Heart right ventricle (tissue), 16 donors: ENCODE results near the gene RHBG. TPM values are rescaled to one million over a fixed set of nuclear protein-coding genes. Genes with fewer than 3 reads are reported as not detected.
A peak's percentile ranks its signal among the peaks of the same experiment; 100 is the strongest.
"Not testable (repeated sequence)": the region's sequence is repeated elsewhere in the genome, so short reads cannot be mapped to it uniquely, and the experiment has no call there.

ENCODE experiments used
- ATAC-seq, 8 donors: fragments of 200-7000 bp; cut with Tn5 transposase; one replicate each; pipeline ENCODE4 v1.9.1; 2020; ENCODE audit warnings: mild to moderate bottlenecking in 8 of 8, moderate library complexity in 8 of 8, moderate number of reproducible peaks in 1 of 8
- DNase-seq, 2 donors: peaks; one replicate each; pipeline ENCODE4 v3.0.0-alpha.2; 2020
- H3K27ac ChIP-seq, 10 donors: fragments of 200-600 bp; sonication (generic) in 2 of 10; one replicate each; pipeline versions ENCODE4 v1.5.0 to v1.8.0; 2020 to 2022; ENCODE audit warnings: mild to moderate bottlenecking in 3 of 10
- H3K27me3 ChIP-seq, 7 donors: fragments of 200-600 bp; one replicate each; pipeline ENCODE4 v1.8.0; 2021 to 2022; ENCODE audit warnings: mild to moderate bottlenecking in 2 of 7
- H3K36me3 ChIP-seq, 9 donors: fragments of 200-600 bp; sonication (generic) in 1 of 9; one replicate each; pipeline versions ENCODE4 v1.5.0 to v1.8.0; 2020 to 2022; ENCODE audit warnings: mild to moderate bottlenecking in 2 of 9
- H3K4me1 ChIP-seq, 9 donors: fragments of 200-600 bp; sonication (generic) in 1 of 9; one replicate each; pipeline versions ENCODE4 v1.5.0 to v1.8.0; 2020 to 2022; ENCODE audit warnings: mild to moderate bottlenecking in 4 of 9
- H3K4me3 ChIP-seq, 10 donors: fragments of 200-600 bp; sonication (generic) in 2 of 10; one replicate each; pipeline versions ENCODE4 v1.5.0 to v1.8.0; 2020 to 2022; ENCODE audit warnings: mild to moderate bottlenecking in 7 of 10, moderate library complexity in 2 of 10
- H3K9me3 ChIP-seq, 11 donors: fragments of 200-600 bp in 10 of 11; sonication (generic) in 2 of 11; one replicate each; pipeline versions ENCODE4 v1.5.0 to v1.8.0; 2013 to 2022; ENCODE audit warnings: mild to moderate bottlenecking in 2 of 11, control low read depth in 1 of 11, moderate library complexity in 1 of 11
- CTCF ChIP-seq, 9 donors: fragments of 200-600 bp; sonication (generic) in 2 of 9; IDR thresholded peaks; one replicate each; pipeline versions ENCODE4 v1.5.0 to v1.8.0; 2021 to 2022; ENCODE audit warnings: antibody characterized with exemption in 9 of 9, mild to moderate bottlenecking in 5 of 9, moderate library complexity in 1 of 9
- WGBS, 2 donors: extraction: QIAGEN DNeasy Blood & Tissue Kit; methylation state at CpG; one replicate each; pipeline ENCODE4 v1.1.7; 2013; ENCODE audit warnings: inconsistent platforms in 1 of 2; 5-methylcytosine and 5-hydroxymethylcytosine counted together
- intact Hi-C, 10 donors: fragments of 100-400 bp; cut with DNase I; formaldehyde crosslinking; loops; one replicate each; pipeline versions ENCODE4 v1.11.1 to v1.14.2; 2022
- polyA plus RNA-seq, 2 donors: library from polyadenylated mRNA; stranded (reverse); fragments of 200-250 nt; gene quantifications; one replicate each; pipeline ENCODE4 v1.2.3, GENCODE V29; 2013
- total RNA-seq, 10 donors: library from RNA; stranded (reverse); fragmentation: NEBNext Ultra II Directional in 3 of 10; extraction: Animal tissue kit (Norgen Biotek cat#: 25700) in 3 of 10; gene quantifications; one replicate each; pipeline versions ENCODE4 v1.2.1 to v1.2.4, GENCODE V29; 2021 to 2023
- donor health status: Arrhythmogenic right ventricular cardiomyopathy.
- donor health status: ischemic (EF 13 %, LVEDD 7.1; RV severe dilation, severe dysfunction).
- donor health status: healthy with polysubstance abuse.
- donor health status: DM: no; HTN: yes; CAD: no.
- donor health status: DM: no; HTN: no; CAD: no.
- donor health status: ischemic (EF 25% LVEDD 6.9; RV normal size, moderate dysfunction).
- donor health status: ischemic (EF 25% LVEDD 5.7; RV mildly dilated, moderate dysfunction).
- donor health status: healthy.
- donor health status: DM: yes; HTN: yes; CAD: no.
- donor health status: Ischemic cardiomyopathy.
- donor health status: ischemic (EF 35%, LVEDD 5.7; RV mildly dilated, moderate dysfunction).
- donor health status: nonischemic (EF 11% LVEDD 7.7; RV severe dilation, severe dysfunction).
- donor health status: DM: yes; HTN: yes; CAD: no.
- donor health status: PGD.
- donor health status: ischemic (EF 29% LVEDD 5.4; RV normal size, mild dysfunction).
- donor health status: nonischemic (EF 23%, LVEDD 6.1; RV moderate dilation, normal function).

Gene RHBG
- total and polyA plus RNA-seq, 12 donors: not detected

- Histone ChIP-seq H3K4me1 (peaks cover 0 to 13% (median 7%) of the 10 kb centered on the region in 9 donors), H3K36me3 (no peaks in the 10 kb centered on the region), H3K27ac (no peak overlapping the region), H3K9me3 (no peaks in the 10 kb centered on the region), H3K4me3 (no peak overlapping the region), H3K27me3 (peaks cover 0 to 53% (median 36%) of the 10 kb centered on the region in 7 donors)
- TF ChIP-seq CTCF (IDR thresholded peaks at IDR 0.05): no peak
- WGBS, 2 donors: 85 to 89% methylated on average over 5 of the region's 5 CpGs
- DNase-seq: no peak
- intact Hi-C loops: no loop called here
- no peak for ATAC-seq
These were observed 2.4 kb upstream of the RHBG start for GRCh38 chr1:156366378-156367166.

- no peak for TF ChIP-seq CTCF (IDR thresholded peaks at IDR 0.05)
These were observed 1.4 kb upstream of the RHBG start for GRCh38 chr1:156367383-156368156.

GRCh38 chr1:156368157-156368658, 803 bp upstream of the RHBG start:
- ATAC-seq (no peak), DNase-seq (no peak)
- intact Hi-C loops: no loop called here
- Histone ChIP-seq H3K27ac (no peak overlapping the region), H3K9me3 (no peaks in the 10 kb centered on the region), H3K36me3 (no peaks in the 10 kb centered on the region), H3K4me3 (no peak overlapping the region), H3K4me1 (peaks cover 0 to 18% (median 7%) of the 10 kb centered on the region in 9 donors), H3K27me3 (peaks cover 0 to 49% (median 38%) of the 10 kb centered on the region in 7 donors)
- 90 to 92% methylated on average over 7 of the region's 7 CpGs for WGBS, 2 donors
- no peak for TF ChIP-seq CTCF (IDR thresholded peaks at IDR 0.05)

More at GRCh38 chr1:156367383-156368156, 1.4 kb upstream of the RHBG start:
- DNase-seq (no peak), ATAC-seq (no peak)
- Histone ChIP-seq H3K4me1 (peaks cover 0 to 18% (median 7%) of the 10 kb centered on the region in 9 donors), H3K27ac (no peak overlapping the region), H3K27me3 (peaks cover 0 to 53% (median 40%) of the 10 kb centered on the region in 7 donors), H3K4me3 (no peak overlapping the region), H3K9me3 (no peaks in the 10 kb centered on the region), H3K36me3 (no peaks in the 10 kb centered on the region)
- intact Hi-C loops: no loop called here
- 77 to 78% methylated on average over 9 of the region's 9 CpGs for WGBS, 2 donors

GRCh38 chr1:156369685-156370286, 775 bp downstream of the RHBG start:
- H3K4me3 ChIP-seq: peak overlapping the region in 1 of 10 donors; percentile 43
- H3K9me3 ChIP-seq, H3K36me3 ChIP-seq, ATAC-seq, H3K27ac ChIP-seq, intact Hi-C loops, DNase-seq: not testable (repeated sequence)
- peaks cover 0 to 18% (median 8%) of the 10 kb centered on the region in 9 donors for H3K4me1 ChIP-seq
- H3K27me3 ChIP-seq: peaks cover 0 to 44% (median 35%) of the 10 kb centered on the region in 7 donors
- 92 to 96% methylated on average over 10 of the region's 10 CpGs for WGBS, 2 donors
